Measurements from ENCODE around the gene PLA2G15.

PLA2G15 gene

DNA sequence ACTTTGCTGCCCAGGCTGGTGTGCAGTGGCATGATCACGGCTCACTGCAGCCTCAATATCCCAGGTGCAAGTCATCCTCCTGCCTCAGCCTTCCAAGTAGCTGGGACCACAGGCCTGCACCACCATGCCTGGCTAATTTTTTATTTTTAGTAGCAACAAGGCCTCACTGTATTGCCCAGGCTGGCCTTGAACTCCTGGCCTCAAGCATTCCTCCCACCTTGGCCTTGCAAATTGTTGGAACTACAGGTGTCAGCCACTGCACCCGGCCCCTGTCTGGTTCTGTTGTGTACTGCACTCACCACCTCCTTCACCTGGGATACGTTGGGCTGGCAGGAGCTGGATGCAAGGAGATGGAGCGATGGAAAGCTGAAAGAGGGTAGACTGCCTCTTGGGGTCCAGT, 8.5 kb downstream of the PLA2G15 start:
- Histone ChIP-seq H3K4me3 (ENCODE audit: insufficient read depth, low read length, poor library complexity, severe bottlenecking) (no peak overlapping the region), H3K27me3 (ENCODE audit: low read length) (no peaks in the 10 kb centered on the region), H3K79me2 (ENCODE audit: insufficient read depth, low read length) (no peaks in the 10 kb centered on the region), H3K9me2 (replicated peaks; ENCODE audit: insufficient read depth, low read length) (no peaks in the 10 kb centered on the region), H2AFZ (ENCODE audit: low read depth, low read length, severe bottlenecking) (no peak overlapping the region), H4K20me1 (ENCODE audit: low read depth, low read length) (no peaks in the 10 kb centered on the region), H3K4me2 (ENCODE audit: low read depth, low read length, poor library complexity, severe bottlenecking) (no peak overlapping the region), H3K9ac (ENCODE audit: low read length) (no peak overlapping the region), H3K36me3 (ENCODE audit: low read length) (no peaks in the 10 kb centered on the region), H3K9me3 (ENCODE audit: insufficient read depth, low read length) (no peaks in the 10 kb centered on the region), H3K27ac (ENCODE audit: low read depth, low read length) (peak overlapping the region; percentile 29; the same call in 1 of the 2 replicates), H3F3A (ENCODE audit: insufficient read depth) (peaks cover 30% of the 10 kb centered on the region)
- TF ChIP-seq, protein P1, sequence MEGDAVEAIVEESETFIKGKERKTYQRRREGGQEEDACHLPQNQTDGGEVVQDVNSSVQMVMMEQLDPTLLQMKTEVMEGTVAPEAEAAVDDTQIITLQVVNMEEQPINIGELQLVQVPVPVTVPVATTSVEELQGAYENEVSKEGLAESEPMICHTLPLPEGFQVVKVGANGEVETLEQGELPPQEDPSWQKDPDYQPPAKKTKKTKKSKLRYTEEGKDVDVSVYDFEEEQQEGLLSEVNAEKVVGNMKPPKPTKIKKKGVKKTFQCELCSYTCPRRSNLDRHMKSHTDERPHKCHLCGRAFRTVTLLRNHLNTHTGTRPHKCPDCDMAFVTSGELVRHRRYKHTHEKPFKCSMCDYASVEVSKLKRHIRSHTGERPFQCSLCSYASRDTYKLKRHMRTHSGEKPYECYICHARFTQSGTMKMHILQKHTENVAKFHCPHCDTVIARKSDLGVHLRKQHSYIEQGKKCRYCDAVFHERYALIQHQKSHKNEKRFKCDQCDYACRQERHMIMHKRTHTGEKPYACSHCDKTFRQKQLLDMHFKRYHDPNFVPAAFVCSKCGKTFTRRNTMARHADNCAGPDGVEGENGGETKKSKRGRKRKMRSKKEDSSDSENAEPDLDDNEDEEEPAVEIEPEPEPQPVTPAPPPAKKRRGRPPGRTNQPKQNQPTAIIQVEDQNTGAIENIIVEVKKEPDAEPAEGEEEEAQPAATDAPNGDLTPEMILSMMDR (IDR thresholded peaks at IDR 0.05; ENCODE audit: insufficient read depth, low read length, poor library complexity, severe bottlenecking) = no peak
- no peak for TF ChIP-seq EZH2phosphoT487 (conservative IDR thresholded peaks at IDR 0.05; ENCODE audit: low read length)

DNA sequence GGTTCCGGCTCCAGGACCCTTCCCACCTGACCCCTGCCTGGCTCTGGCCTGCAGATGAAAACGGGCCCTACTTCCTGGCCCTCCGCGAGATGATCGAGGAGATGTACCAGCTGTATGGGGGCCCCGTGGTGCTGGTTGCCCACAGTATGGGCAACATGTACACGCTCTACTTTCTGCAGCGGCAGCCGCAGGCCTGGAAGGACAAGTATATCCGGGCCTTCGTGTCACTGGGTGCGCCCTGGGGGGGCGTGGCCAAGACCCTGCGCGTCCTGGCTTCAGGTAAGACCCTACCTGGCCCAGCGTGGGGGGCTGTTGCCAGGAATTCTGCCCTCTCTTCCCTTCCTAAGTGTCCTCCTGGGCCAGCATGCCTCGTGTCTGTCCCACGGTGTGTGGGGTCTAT, 10.5 kb downstream of the PLA2G15 start:
- no peak for TF ChIP-seq EZH2phosphoT487 (conservative IDR thresholded peaks at IDR 0.05; ENCODE audit: low read length)
- TF ChIP-seq, protein P1 (IDR thresholded peaks at IDR 0.05; ENCODE audit: insufficient read depth, low read length, poor library complexity, severe bottlenecking) = no peak
- H3K4me2 ChIP-seq (ENCODE audit: low read depth, low read length, poor library complexity, severe bottlenecking) = no peak overlapping the region
- no peak overlapping the region for H3K4me3 ChIP-seq (ENCODE audit: insufficient read depth, low read length, poor library complexity, severe bottlenecking)
- no peak overlapping the region for H2AFZ ChIP-seq (ENCODE audit: low read depth, low read length, severe bottlenecking)
- no peak overlapping the region for H3K9ac ChIP-seq (ENCODE audit: low read length)
- no peaks in the 10 kb centered on the region for H3K79me2 ChIP-seq (ENCODE audit: insufficient read depth, low read length)
- H3K36me3 ChIP-seq (ENCODE audit: low read length) = no peaks in the 10 kb centered on the region
- no peaks in the 10 kb centered on the region for H3K9me2 ChIP-seq (replicated peaks; ENCODE audit: insufficient read depth, low read length)
- no peaks in the 10 kb centered on the region for H3K27me3 ChIP-seq (ENCODE audit: low read length)
- no peaks in the 10 kb centered on the region for H4K20me1 ChIP-seq (ENCODE audit: low read depth, low read length)
- H3F3A ChIP-seq (ENCODE audit: insufficient read depth) = peaks cover 29% of the 10 kb centered on the region
- no peaks in the 10 kb centered on the region for H3K9me3 ChIP-seq (ENCODE audit: insufficient read depth, low read length)
- no peak overlapping the region for H3K27ac ChIP-seq (ENCODE audit: low read depth, low read length)

DNA sequence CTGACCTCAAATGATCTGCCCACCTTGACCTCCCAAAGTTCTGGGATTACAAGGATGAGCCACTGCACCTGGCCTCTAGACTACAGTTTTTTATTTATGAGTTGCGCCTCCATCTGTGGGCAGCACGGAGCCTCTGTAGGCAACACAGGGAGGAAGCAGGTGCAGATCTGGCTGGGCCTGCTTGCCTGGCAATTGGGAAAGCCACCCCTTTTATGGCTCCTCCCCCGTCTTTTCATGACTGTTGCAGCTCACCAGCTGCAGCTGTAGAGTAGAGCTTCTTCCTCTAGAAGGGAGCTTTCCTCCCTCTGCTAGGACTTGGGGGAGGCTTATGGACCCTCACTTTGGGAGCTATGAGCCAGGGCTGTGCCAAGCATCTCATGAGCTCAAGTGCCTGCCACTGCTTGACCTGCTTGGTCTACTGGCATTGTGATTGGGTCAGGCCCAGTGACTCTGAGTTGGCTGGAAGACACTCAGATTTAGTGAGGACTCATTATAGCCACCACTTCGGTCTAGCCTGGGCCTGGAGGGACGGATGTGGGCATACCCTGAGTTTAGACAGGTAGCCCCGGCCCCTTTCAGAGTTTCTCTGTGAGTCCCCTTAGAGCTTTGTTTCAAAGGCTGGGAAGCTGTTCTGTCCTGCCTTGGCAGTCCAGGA, 12.2 kb downstream of the PLA2G15 start:
- Histone ChIP-seq H3K9me2 (replicated peaks; ENCODE audit: insufficient read depth, low read length) (no peaks in the 10 kb centered on the region), H3K79me2 (ENCODE audit: insufficient read depth, low read length) (no peaks in the 10 kb centered on the region), H3K27me3 (ENCODE audit: low read length) (no peaks in the 10 kb centered on the region), H3K4me3 (ENCODE audit: insufficient read depth, low read length, poor library complexity, severe bottlenecking) (no peak overlapping the region), H3K27ac (ENCODE audit: low read depth, low read length) (peak overlapping the region; percentile 92), H3K9me3 (ENCODE audit: insufficient read depth, low read length) (no peaks in the 10 kb centered on the region), H3K36me3 (ENCODE audit: low read length) (no peaks in the 10 kb centered on the region), H3F3A (ENCODE audit: insufficient read depth) (peaks cover 13% of the 10 kb centered on the region), H3K4me2 (ENCODE audit: low read depth, low read length, poor library complexity, severe bottlenecking) (peak overlapping the region; percentile 49), H2AFZ (ENCODE audit: low read depth, low read length, severe bottlenecking) (no peak overlapping the region), H4K20me1 (ENCODE audit: low read depth, low read length) (no peaks in the 10 kb centered on the region), H3K9ac (ENCODE audit: low read length) (peak overlapping the region; percentile 48)
- no peak for TF ChIP-seq EZH2phosphoT487 (conservative IDR thresholded peaks at IDR 0.05; ENCODE audit: low read length)
- TF ChIP-seq, protein P1 (IDR thresholded peaks at IDR 0.05; ENCODE audit: insufficient read depth, low read length, poor library complexity, severe bottlenecking) = no peak
